HG03565 (cell line): ENCODE data around the gene MINDY4.
"Not testable (repeated sequence)": the region's sequence is repeated elsewhere in the genome, so short reads cannot be mapped to it uniquely, and the experiment has no call there.

Source experiments
- ATAC-seq: cut with Tn5 transposase; IDR thresholded peaks from one replicate; pipeline ENCODE4 v1.9.1; 2021; ENCODE audit warnings: mild to moderate bottlenecking, moderate library complexity; ENCODE audit not compliant: unreplicated experiment

The MINDY4 gene

GRCh38 chr7:30831227-30831626 lies 60.0 kb downstream of the MINDY4 start:
- no peak for ATAC-seq

- ATAC-seq = no peak
Observed at GRCh38 chr7:30831936-30832335, 60.7 kb downstream of the MINDY4 start.

- not testable (repeated sequence) for ATAC-seq
Observed at GRCh38 chr7:30834017-30834674, 62.9 kb downstream of the MINDY4 start.

- ATAC-seq = no peak
Observed at GRCh38 chr7:30835396-30835915, 64.2 kb downstream of the MINDY4 start.

- ATAC-seq = no peak
Observed at GRCh38 chr7:30836991-30837390, 65.8 kb downstream of the MINDY4 start.

GRCh38 chr7:30837581-30837980 lies 66.4 kb downstream of the MINDY4 start:
- ATAC-seq = no peak

GRCh38 chr7:30838008-30838407 lies 66.8 kb downstream of the MINDY4 start:
- no peak for ATAC-seq

- no peak for ATAC-seq
Observed at GRCh38 chr7:30840141-30841024, 69.2 kb downstream of the MINDY4 start.

- ATAC-seq = no peak
Observed at GRCh38 chr7:30841025-30841735, 70.0 kb downstream of the MINDY4 start.

GRCh38 chr7:30841801-30842541 lies 70.8 kb downstream of the MINDY4 start:
- no peak for ATAC-seq

GRCh38 chr7:30842542-30843451 lies 71.6 kb downstream of the MINDY4 start:
- no peak for ATAC-seq

GRCh38 chr7:30843741-30844482 lies 72.7 kb downstream of the MINDY4 start:
- ATAC-seq = no peak

- no peak for ATAC-seq
Observed at GRCh38 chr7:30844483-30844874, 73.3 kb downstream of the MINDY4 start.

GRCh38 chr7:30844916-30845315 lies 73.7 kb downstream of the MINDY4 start:
- ATAC-seq = no peak

- ATAC-seq = no peak
Observed at GRCh38 chr7:30845426-30846135, 74.4 kb downstream of the MINDY4 start.

GRCh38 chr7:30846378-30846777 lies 75.2 kb downstream of the MINDY4 start:
- ATAC-seq = no peak

GRCh38 chr7:30848121-30848855 lies 77.1 kb downstream of the MINDY4 start:
- no peak for ATAC-seq

- ATAC-seq = no peak
Observed at GRCh38 chr7:30849565-30849964, 78.3 kb downstream of the MINDY4 start.
